NCI-H2196 treated with DMSO at 0.1 percent for 48 hours (cell line): ENCODE measurements around the gene MGP.

Experiments
- DNase-seq: peaks from one replicate; lab custom pipeline; 2025; ENCODE audit not compliant: unreplicated experiment; lab: John Stamatoyannopoulos, UW

Gene MGP

DNA sequence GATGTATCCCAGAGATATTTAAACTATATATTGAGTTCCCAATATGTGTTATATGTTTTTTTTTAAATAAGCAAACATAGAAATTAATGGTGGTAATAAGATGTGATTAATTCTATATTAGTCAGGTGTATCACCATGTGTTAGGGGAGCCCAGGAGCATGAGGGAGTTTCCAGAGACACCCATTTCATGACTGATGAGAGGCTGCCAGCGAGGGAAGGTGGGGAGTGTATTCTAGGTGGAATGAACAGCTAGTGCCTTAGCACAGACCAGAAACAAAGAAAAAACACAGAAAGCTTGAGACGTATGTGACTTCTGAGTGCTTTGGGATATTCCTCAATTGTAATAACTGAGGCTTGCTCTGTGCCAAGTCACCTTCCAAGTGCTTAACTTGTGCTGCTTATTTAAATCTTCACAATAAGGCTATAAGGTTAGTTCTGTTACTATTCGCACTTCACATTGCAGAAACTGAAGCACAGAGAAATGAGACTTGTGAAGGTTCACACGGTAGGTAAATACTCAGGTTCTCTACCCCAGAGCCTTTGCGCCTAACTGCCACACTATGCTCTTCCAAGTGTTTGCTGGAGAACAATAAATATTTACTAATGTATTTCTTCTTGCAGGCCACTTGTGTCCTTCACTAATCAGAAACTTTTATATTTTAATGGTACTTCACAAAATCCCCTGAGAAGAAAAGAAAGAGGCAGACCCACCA is 17.9 kb upstream of the MGP start:
- no peak for DNase-seq

GRCh38 chr12:14902465-14902864 is 16.8 kb upstream of the MGP start:
- no peak for DNase-seq

DNA sequence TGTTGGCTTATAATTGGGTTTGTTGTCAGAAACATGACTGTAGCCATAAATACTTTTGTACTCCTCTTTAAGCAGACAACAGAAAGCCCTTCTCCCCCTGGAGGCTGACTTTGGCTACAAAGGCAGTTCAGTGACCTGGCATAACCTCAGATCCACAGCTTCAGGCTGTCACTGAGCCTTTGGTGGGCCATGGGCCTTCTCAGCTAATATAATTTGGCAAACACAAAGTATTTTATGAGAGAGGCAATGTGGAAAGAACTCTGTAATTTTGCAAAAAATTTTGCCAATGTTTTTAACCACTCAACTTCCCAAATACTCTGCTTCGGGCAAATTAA is 15.5 kb upstream of the MGP start:
- DNase-seq, result no peak

- DNase-seq, result no peak
Observed at GRCh38 chr12:14900521-14901227, 15.0 kb upstream of the MGP start.

GRCh38 chr12:14896521-14897169 is 11.0 kb upstream of the MGP start:
- DNase-seq, result no peak

- DNase-seq, result no peak
Observed at GRCh38 chr12:14893506-14894250, 8.0 kb upstream of the MGP start.

DNA sequence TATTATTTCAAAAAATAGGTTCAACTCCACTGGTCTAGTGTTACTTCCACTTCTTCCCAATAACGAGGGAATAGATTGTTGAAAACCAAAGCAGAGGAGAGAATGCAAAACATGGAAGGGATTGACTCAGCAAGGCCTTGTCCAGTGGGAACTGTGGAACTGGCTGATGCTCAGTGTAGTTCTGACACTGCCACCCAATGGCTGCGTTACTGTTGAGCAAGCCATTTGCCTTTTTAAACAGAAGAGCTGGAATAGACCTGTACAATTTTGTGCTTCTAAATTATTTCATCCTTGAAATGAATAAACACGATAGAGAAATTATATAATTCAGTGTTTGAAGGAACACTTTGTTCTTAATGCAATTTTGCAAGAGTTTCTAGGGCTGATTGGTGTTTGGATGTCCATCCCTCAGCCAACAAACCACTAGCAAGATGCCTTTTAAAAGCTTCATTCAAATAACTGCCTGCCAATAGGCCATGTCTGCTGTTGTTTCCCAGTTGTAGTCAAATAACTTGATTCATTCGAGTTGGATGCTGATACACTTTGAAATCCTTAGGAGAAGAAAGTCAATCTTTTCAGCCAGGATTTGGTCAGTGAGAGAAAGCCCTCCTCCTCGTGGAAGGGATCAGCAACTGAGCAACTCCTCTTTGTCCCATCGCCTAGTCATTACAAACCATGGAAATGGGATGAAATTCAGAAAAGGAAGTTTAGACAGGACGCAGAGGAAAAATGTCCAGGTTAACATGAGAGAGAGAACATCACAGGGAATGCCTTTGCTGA is 7.3 kb upstream of the MGP start:
- DNase-seq, result no peak

GRCh38 chr12:14890701-14891100 is 5.0 kb upstream of the MGP start:
- no peak for DNase-seq

- DNase-seq, result no peak
Observed at GRCh38 chr12:14886271-14886670, 617 bp upstream of the MGP start.

DNA sequence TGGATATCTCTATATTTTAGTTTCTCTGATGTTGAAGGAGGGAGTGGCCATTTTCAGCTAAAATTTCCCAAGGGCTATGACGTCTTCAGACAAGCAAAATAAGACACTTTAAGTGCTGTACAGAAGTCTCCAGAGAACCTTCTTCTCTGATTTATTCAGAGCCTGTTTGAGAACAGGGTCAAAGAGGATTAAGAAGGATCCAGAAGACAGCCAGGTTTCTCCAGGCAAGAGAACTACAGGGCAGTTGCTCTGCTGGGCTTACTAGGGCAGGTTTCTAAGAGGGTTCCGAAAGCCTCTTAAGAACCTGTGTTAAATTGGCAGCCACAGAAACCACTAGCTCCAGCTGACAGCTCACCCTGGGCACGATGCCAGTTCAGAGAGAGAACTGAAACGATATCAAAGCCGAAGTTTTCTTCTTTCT is 1.2 kb downstream of the MGP start:
- DNase-seq, result no peak

DNA sequence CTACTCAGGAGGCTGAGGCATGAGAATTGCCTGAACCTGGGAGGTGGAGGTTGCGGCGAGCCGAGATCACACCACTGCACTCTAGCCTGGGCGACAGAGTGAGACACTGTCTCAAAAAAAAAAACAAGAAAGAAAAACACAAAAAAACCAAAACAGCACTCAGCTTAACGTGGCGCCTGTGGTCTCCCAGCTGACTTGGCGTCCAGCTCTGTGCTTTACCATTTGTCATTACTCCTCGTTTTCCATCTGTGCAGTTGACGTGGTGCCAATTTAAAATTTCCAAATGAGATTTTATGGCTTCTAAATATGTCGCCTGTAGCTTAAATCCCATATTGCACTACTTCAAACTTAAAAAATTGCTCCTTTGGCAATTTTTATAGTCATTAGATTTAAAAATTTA is 2.0 kb downstream of the MGP start:
- no peak for DNase-seq

DNA sequence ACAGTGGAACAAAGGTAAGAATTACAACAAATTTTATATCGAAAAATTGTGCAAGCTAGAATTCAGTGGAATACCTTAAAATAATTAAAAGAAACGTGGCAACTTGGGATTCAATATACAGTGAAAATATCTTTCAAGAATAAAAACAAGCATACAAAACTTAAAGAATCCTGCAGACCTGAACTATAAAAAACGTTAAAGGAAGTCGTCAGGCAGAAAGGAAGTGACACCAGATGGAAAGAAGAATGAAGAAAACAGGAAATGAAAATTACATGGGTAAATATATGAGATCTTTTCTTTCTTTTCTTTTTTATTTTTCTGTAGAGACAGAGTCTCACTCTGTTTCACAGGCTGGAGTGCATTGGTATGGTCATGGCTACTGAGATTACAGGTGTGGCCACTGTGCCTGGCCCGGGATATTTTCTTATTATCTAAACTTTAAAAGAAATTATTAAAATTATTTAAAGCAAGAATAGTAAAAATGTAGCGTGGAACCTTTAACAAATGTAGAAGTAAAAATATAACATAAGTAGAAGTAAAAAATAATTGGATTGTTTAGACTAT is 4.7 kb downstream of the MGP start:
- no peak for DNase-seq

DNA sequence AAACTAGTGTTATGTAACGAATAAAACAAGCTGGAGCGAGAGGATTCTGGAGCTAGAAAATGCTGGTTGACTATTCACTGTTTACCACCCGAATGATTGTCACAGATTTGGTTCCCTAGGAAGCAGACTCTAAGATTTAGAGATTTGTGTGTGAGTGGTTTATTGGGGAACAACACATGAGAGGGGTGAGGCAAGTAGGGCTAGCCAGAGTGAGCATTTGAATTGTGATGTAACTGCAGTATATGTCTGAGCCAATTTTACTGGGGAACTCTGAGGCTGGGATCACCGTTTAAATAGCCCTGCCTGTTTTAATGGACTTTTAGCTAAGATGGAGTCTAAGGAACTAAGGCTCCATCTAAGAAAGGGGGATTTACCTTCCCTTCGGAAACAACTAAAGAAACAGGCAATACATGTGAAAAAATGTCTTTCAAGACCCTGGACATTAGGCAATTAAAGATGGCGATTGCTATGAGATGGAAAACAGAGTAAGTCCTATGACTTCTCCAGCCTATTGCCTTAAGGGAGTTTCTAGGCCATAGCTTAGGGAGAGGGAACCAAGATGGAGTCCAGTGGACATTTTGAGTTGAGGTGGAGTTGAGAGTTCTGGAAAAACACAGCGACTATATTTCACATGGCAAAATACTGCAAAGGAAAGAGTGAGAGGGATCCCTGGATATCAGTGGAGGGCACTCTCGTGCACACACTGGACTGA is 6.3 kb downstream of the MGP start:
- no peak for DNase-seq

- no peak for DNase-seq
Observed at GRCh38 chr12:14878488-14878887, 7.2 kb downstream of the MGP start.

DNA sequence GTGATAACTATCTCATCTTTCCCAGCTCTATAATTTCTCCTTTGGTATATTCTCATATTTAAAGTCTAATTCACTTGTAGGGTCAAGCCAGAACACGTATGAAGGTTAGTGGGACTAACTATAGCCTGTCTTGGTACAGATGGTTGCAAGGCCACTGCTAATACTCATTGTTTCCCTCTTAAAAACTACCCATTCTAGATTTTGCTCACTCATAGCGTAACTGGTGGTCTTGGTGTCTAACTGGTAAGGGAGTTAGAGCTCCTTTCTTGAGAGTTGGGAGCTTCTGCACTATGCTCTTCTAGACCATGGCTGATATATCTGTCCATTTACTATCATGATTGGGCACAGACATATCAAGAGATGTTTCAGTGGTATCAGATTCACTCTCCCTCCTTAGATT is 8.8 kb downstream of the MGP start:
- no peak for DNase-seq

DNA sequence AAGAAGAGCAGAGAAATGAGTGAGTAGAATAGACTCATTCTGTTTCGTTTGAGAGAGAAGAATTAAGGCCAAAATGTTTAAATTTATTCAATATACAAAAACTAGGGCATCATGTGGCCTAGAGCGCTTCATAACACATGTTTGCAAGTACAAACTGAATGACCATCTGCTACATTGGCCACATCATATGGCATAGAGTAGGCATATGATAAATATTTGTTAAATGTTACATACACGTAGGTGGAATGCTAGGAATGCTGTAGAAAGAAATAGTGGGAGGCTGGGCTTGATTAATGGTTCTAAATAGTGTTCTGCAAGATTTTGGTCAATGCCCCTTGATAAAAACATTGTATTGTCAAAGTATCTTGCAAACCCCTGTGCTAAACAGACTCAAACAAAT is 10.8 kb downstream of the MGP start:
- DNase-seq, result no peak

DNA sequence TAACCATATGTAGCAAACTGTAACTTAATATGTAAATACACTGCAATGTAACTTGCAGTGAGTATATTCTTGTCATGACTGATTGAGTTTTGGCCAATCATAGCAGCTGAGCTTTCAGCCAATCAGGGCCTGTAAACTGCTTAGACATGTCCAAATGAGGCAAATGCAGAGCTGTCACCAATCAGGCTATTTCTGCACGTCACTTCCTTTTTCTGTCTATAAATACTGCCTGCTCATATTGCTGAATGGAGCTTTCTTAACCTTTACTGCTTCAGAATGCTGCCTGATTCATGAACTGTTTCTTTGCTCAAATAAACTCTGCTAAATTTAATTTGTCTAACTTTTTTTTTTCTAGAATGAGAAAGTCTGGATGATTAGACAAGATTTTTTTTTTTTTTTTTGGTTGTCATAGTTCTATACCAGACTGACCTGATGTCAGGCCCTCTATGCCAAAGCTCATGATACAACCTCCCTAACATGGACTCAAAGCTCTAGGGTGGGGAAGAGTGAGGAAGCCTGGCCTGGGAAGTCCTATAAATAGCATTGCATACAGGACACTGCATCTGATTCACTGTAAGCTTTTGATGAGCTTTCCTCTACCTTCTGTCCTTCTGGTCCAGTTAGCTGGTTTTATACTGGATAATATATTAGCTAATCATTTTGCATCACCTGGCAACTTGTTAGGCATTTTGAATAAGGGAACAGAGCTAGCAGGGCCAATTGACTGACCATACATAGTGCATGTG is 12.0 kb downstream of the MGP start:
- DNase-seq, result no peak

DNA sequence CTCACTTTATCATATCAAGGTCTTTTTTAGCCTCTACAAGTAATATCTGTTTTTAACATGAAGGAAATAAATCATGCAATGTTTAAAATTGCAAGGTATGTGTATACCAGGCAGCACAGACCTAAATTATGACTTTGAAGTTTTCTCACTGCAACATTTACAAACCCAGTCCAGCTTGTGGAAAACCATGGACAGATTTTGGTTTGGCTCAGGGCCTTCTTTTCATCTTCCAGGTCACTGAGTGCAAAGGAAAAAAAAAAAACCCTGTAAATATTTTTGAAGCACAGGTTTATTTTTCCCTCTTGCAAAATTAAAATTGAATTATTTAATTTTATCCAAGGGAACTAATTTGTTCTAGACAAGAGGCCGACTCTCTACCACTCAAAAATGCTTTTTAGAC is 13.8 kb downstream of the MGP start:
- DNase-seq, result no peak

DNA sequence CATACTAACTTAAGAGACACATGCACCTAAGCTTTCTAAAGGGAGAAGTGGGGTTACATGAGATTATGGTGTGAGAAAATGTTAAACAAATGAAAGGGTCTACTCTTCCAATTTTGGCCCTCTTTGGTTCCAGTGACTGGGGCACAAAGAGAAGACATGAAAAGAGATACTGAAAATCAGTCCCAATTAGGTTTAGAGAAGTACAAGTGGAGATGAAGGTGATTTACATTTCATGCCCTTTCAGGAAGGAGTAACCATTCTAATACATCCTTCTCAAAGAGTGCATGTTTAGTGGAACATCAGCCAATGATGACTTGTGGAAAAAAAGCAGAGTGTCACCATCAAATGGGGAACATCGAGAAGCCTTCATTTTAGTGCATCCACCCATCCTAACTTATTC is 14.4 kb downstream of the MGP start:
- no peak for DNase-seq
